Adrenal gland (tissue), 5 donors: Measurements from ENCODE around the gene THBD.

Source experiments
- CTCF ChIP-seq, 6 experiments: fragments of 450-650 bp in 4 of 6; fragments of 200-600 bp in 2 of 6; sonication (generic) in 1 of 6; IDR thresholded peaks; 1 replicate in 5 of 6; 2 replicates in 1 of 6; pipeline versions ENCODE4 v1.5.1 to v1.8.0; 2016 to 2021; ENCODE audit warnings: antibody characterized with exemption in 6 of 6, mild to moderate bottlenecking in 2 of 6, moderate library complexity in 1 of 6
- POLR2A ChIP-seq, 2 donors: fragments of 450-650 bp; IDR thresholded peaks; one replicate each; pipeline ENCODE4 v1.6.1; 2017; ENCODE audit warnings: antibody characterized with exemption in 2 of 2, mild to moderate bottlenecking in 2 of 2, moderate library complexity in 1 of 2
- donor health status: DM: no; HTN: no; CAD: no.

- TF ChIP-seq CTCF (IDR thresholded peaks at IDR 0.05) (no peak), POLR2A (IDR thresholded peaks at IDR 0.05) (no peak)
These were observed 14.5 kb downstream of the THBD start, which contains the start of gene SSTR4 for GRCh38 chr20:23034721-23035671.
